DMS79 treated with DMSO at 0.1 percent for 48 hours (cell line): ENCODE results near the gene HBG1.
"Not testable (repeated sequence)": the region's sequence is repeated elsewhere in the genome, so short reads cannot be mapped to it uniquely, and the experiment has no call there.

Experiments
- DNase-seq: peaks from one replicate; lab custom pipeline; 2025; lab: John Stamatoyannopoulos, UW

The HBG1 gene

DNA sequence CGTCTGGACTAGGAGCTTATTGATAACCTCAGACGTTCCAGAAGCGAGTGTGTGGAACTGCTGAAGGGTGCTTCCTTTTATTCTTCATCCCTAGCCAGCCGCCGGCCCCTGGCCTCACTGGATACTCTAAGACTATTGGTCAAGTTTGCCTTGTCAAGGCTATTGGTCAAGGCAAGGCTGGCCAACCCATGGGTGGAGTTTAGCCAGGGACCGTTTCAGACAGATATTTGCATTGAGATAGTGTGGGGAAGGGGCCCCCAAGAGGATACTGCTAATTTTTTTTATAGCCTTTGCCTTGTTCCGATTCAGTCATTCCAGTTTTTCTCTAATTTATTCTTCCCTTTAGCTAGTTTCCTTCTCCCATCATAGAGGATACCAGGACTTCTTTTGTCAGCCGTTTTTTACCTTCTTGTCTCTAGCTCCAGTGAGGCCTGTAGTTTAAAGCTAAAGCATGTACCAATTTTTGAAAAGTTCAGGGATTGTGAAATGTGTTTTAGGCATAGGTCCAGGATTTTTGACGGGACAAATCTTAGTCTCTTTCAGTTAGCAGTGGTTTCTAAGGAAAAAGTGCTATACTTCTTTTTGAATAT is at the start of gene HBG1:
Gene HBG1 (minus strand): TSS at position 51 of the 590 bp plus-strand sequence. CDS start 53 bp downstream, outside the sequence.
- not testable (repeated sequence) for DNase-seq

DNA sequence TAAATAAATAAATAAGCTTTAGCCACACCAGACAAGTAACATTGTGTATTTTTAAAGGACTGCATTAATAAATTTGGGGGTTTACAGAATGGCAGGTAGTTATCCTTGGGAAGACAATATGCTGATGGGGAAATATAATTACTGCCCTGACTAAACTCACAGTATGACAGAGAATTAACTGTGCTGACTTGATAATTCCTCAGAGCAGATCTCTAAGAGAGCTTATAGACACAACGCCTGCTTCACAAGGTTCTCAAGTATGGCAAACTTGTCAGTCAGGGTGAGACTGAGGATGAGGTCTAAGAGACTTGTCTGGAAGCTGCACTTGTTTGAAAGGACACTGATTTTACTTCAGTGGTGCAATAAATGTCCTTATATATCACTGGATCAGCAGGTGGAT is 48.8 kb upstream of the HBG1 start:
- DNase-seq, result no peak

DNA sequence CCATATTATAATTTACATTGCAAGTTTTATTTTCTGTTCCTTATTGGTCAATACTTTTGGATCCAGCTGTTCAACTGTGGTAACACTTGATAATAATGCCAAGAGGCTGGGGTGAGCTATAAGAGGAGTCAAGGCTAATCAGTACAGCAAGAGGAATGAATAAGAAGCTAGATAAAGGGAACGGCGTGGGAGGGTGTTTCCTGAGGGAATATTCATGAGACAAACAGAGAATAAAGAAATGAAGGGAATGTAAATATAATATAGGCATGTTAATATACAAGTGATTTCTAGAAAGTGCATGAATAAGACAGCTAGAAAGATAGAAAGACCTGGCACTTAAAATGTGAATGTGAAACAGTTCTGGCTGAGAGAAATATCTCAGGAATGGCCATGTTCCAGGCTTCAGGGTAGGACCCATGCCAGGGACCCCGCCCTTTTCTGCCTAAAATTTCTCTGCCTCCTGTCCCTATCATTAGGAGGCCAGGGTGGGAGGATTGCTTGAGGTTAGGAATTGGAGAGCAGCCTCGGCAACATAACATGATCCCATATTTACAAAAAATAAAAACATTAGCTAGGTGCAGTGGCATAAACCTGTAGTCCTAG is 48.2 kb upstream of the HBG1 start:
- DNase-seq, result no peak

DNA sequence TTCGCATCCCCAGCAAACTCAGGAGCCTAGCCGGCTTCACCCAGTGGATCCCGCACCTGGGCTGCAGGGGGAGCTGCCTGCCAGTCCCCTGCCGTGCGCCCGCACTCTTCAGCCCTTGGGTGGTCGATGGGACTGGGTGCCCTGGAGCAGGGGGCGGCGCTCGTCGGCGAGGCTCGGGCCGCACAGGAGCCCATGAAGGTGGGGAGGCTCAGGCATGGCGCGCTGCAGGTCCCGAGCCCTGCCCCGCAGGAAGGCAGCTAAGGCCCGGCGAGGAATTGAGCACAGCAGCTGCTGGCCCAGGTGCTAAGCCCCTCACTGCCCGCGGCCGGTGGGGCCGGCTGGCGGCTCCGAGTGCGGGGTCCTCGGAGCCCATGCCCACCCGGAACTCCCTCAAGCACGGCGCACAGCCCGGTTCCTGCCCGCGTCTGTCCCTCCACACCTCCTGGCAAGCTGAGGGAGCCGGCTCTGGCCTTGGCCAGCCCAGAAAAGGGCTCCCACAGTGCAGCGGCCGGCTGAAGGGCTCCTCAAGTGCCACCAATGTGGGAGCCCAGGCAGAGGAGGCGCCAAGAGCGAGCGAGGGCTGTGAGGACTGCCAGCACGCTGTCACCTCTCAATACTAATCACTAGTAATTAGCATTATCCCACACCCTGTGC is 44.8 kb upstream of the HBG1 start:
- DNase-seq, result not testable (repeated sequence)

DNA sequence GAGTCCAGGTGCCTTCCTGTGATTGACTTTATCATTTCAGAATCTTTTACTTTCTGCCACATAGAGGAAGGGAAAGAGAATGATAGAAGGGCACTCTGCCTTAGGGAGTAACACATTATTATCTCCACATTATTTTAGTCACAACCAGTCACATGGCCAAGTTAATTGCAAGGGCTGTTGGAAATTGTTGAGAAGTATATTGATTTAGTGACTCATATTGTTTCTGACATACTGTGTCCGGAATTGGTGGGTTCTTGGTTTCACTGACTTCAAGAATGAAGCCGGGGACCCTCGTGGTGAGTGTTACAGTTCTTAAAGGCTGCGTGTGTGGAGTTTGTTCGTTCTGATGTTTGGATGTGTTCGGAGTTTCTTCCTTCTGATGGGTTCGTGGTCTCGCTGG is 43.4 kb upstream of the HBG1 start:
- DNase-seq, result no peak

DNA sequence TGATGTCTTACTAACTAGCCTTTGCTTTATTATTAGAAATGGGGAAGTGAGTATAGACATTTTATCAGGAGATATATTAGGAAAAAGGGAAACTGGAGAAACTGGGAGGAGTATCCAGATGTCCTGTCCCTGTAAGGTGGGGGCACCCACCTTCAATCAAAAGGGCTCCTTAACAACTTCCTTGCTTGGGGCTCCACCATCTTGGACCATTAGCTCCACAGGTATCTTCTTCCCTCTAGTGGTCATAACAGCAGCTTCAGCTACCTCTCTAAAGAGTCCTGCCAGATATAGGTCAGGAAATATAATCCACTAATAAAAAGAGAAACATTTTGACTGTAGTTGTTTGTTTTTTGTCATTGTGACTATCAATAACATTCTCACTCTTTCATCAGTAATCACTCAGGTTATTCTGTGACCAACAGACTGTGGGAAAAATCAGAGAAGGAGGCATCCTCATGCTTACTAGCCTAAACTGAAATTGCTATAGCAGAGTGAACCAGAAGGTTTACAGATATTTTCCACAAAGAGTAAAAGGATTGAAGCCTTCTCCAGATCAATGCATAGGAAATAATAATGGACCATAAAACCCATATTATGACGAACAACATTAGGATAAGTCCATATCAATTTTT is 41.7 kb upstream of the HBG1 start:
- no peak for DNase-seq

DNA sequence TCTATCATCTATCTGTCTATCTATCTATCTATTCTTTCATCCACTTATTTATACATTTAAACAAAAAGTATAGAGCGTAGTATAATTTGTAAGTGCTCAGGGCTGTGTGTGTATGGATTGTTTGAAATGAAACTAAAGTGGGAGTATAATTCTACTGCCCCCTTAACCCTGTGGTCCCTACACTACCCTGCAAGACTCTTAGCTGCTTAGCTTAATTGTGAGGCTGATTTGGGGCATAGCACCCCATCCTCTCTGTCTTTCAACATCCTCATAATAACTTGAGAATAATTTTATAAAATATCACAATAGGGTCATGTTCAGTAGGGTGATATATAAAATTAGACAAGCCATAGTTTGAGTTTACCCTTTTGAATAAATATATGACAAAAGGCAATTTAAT is 40.4 kb upstream of the HBG1 start:
- DNase-seq, result no peak

DNA sequence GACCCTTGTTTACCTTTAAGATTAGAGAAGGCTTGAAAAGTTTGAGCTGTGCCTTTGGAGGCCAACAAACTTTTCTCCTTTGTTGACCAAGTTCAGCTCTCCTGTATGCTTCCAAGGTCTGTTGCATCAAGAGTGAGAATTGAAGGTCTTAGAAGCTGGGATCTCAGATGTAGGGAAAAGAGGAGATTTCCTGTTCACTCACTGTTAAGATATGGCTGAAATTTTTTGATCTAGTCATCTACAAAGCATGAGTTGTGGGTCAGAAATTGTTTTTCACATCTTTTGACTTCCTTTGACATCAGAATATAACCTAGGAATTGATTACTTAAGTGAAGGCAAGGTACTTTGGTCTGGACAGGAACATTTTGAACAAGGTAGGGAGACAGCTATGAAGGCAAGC is 40.0 kb upstream of the HBG1 start:
- DNase-seq, result no peak

DNA sequence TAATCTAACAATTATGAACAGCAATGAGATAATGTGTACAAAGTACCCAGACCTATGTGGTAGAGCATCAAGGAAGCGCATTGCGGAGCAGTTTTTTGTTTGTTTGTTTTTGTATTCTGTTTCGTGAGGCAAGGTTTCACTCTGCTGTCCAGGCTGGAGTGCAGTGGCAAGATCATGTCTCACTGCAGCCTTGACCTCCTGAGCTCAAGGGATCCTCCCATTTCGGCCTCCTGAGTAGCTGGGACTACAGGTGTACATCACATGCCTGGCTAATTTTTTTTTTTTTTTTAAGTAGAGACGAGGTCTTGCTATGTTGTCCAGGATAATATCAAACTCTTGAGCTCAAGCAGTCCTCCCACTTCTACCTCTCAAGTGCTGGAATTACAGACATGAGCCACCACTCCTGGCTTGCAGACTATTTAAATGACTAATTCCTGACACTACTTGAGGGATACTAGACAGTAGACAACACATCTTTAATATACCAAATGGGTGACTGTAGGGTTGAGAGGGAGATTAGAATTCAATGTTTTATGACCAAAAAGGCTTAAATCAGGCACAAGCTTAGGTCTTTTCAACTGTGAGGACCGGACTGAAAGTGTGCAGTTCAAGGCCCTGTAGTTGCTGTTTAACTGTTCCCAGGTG is 39.4 kb upstream of the HBG1 start:
- no peak for DNase-seq

DNA sequence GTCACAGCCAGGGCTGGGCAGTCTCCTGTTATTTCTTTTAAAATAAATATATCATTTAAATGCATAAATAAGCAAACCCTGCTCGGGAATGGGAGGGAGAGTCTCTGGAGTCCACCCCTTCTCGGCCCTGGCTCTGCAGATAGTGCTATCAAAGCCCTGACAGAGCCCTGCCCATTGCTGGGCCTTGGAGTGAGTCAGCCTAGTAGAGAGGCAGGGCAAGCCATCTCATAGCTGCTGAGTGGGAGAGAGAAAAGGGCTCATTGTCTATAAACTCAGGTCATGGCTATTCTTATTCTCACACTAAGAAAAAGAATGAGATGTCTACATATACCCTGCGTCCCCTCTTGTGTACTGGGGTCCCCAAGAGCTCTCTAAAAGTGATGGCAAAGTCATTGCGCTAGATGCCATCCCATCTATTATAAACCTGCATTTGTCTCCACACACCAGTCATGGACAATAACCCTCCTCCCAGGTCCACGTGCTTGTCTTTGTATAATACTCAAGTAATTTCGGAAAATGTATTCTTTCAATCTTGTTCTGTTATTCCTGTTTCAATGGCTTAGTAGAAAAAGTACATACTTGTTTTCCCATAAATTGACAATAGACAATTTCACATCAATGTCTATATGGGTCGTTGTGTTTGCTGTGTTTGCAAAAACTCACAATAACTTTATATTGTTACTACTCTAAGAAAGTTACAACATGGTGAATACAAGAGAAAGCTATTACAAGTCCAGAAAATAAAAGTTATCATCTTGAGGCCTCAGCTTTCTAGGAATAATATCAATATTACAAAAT is 38.6 kb upstream of the HBG1 start:
- DNase-seq, result no peak

DNA sequence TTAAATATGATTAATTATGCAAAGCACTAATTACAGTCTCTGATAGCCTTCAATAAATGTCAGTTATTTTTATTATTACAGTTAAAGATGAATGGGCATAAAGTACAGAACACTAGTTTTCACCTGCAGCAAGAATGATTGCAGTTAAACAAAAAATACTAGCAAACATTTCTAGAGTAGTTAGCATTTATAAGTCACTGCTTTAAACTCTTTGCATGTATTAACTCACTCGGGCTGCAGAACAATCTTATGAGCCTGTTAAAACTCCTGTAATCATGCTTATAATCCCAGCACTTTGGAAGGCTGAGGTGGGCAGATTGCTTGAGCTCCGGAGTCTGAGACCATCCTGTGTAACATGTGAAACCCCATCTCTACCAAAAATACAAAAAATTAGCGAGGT is 37.2 kb upstream of the HBG1 start:
- DNase-seq, result no peak

DNA sequence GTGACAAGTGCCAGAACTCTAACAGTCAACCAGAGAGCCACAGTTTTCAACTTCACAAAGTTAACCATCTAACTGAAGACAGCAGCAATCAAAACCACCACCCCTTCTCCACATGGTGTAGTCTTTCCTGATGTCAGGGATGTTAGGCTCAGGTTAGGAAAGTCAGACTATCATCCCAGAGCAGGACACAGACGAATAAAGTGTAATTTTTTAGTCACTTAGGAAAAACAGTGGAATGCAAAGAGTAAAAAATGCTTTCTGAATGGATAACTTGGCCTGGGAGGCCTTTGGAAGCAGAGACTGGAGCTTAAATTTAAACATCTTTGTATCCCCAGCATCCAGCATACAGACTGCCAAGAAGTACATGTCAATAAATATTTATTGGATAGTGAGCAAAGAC is 36.7 kb upstream of the HBG1 start:
- DNase-seq, result no peak

DNA sequence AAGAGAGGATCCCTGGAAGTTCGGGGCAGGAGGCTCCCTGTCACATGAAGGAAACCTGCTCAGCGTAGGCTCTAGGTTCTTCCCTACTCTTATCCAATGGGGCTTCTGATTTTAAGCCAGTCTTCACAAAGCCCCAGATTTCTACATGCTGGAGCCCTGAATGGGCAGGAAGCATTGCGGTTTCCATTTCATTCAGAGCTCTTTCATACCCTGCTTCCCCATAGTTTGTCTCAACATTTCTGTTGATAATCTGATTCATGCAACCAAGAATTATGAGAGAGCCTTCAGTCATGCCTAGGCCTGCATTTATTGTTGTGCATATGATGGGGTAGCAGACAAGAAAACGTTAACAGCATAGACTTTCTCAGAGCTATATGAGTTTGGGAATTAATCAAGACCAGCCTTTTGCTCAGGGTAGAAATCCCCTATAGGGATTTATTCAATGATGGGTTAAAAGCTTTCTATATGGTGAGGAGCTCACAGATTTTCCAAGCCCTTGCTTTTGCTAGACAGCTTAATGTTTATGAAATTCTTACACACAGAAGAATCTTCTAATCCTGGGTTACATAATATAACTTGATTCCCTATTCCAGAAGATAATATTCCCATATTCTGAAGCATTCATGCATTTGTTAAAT is 36.2 kb upstream of the HBG1 start:
- no peak for DNase-seq

DNA sequence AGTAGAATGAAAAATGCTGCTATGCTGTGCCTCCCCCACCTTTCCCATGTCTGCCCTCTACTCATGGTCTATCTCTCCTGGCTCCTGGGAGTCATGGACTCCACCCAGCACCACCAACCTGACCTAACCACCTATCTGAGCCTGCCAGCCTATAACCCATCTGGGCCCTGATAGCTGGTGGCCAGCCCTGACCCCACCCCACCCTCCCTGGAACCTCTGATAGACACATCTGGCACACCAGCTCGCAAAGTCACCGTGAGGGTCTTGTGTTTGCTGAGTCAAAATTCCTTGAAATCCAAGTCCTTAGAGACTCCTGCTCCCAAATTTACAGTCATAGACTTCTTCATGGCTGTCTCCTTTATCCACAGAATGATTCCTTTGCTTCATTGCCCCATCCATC is 35.0 kb upstream of the HBG1 start:
- DNase-seq, result no peak

DNA sequence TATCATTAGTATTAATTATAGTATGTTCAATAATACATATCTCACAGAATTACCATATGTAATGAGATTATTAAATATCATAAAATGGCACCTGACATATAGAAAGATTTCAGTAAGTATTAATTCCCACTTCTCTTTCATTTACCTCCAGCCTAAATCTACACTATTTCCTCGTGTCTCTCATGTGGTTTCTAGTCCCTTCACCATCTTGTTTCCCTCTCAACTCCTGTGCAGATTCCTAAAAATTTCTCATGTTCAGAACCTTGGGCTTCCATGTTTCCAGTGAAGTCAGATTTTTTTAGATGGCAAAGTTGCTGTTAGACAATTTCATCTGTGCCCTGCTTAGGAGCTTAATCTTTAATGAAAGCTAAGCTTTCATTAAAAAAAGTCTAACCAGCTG is 34.2 kb upstream of the HBG1 start:
- DNase-seq, result no peak

DNA sequence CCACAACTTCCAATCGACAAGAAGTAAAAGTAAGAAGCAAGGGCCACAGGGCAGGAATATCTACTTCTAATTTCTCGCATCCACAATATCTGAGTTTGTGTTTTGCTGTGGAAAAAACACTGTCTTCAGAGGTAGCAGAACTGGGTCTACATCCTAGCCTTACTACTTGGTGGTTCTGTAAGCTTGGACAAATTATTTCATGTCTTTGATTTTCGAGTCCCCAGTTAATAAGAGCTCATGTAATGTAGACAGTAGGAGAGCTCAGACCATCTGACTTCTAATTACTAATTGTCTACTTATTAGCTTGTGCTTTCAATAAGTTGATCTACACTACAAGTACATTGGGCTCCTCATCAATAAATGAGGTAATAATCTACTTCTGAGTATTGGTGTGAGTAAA is 33.4 kb upstream of the HBG1 start:
- DNase-seq, result no peak

DNA sequence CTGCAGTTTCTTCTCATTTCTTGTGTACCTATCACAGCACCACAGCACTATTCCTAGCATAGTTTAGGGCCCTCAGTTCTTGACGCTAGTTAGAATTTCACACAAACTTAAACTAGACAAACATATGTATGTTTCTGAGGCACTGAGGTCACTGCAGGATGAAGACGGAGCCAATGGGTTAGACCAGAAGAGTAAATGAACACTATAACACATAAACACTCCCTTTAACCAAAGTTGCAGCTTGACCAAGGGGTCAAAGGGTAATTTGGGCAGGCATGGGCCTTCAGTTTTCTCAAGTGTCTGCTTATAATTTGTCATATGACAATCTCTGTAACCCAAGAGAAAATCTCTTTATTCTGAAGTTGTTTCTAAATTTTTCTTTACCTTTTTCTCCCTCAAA is 33.0 kb upstream of the HBG1 start:
- no peak for DNase-seq

DNA sequence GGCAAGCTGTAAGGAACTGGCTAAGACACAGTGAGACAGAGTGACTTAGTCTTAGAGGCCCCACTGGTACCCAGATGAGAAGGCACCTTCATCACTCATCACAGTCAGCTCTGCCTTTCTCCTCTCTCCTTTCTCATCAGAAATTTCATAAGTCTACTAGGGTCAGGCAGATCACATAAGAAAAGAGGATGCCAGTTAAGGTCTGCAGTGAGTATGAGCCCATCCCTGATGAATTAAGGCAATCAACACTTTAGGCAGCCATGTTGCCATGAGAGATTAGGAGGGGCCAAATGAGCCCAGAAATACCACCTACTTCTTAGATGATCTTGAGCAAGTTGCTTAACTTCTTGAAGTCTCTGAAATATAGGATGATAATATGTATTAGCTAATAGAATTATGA is 31.9 kb upstream of the HBG1 start:
- DNase-seq, result no peak

DNA sequence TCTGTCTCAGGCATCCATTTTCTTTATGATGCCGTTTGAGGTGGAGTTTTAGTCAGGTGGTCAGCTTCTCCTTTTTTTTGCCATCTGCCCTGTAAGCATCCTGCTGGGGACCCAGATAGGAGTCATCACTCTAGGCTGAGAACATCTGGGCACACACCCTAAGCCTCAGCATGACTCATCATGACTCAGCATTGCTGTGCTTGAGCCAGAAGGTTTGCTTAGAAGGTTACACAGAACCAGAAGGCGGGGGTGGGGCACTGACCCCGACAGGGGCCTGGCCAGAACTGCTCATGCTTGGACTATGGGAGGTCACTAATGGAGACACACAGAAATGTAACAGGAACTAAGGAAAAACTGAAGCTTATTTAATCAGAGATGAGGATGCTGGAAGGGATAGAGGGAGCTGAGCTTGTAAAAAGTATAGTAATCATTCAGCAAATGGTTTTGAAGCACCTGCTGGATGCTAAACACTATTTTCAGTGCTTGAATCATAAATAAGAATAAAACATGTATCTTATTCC is 31.0 kb upstream of the HBG1 start:
- DNase-seq, result no peak

DNA sequence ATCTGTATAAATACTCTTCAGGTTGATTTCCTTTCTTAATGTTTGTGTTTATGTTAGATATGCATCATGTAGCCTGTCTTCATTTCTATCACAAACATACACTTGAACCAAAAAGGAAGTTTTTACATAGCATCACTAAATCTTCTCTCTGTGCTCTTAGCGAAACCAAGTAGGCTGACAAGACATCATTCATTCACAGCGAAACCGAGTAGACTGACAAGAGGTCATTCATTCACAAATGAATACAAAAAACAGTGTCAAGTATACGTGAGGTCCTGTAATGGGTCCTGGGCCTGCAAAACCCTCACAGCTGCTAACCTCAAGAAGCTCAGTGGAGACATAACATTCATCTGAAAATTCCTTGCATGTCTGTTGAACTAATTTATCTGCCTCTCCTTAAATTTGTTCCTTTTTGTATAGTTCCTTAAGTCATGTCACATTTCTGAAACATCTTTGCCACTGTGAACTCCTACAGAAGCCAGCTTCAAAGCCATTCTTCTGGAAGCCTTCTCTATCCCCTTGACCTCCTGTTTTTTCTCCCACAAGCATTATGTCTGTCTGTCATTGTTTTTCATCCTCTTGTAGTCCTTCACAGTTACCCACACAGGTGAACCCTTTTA is 29.9 kb upstream of the HBG1 start:
- no peak for DNase-seq
